Measurements from ENCODE around the gene TPSD1. TPM values are rescaled to one million over a fixed set of nuclear protein-coding genes. Genes with fewer than 3 reads are reported as not detected.

The TPSD1 gene
- total and polyA plus RNA-seq, 2 donors (not counting 3 experiments of a cell fraction or from before 2014, with no cell fraction given): not detected

DNA sequence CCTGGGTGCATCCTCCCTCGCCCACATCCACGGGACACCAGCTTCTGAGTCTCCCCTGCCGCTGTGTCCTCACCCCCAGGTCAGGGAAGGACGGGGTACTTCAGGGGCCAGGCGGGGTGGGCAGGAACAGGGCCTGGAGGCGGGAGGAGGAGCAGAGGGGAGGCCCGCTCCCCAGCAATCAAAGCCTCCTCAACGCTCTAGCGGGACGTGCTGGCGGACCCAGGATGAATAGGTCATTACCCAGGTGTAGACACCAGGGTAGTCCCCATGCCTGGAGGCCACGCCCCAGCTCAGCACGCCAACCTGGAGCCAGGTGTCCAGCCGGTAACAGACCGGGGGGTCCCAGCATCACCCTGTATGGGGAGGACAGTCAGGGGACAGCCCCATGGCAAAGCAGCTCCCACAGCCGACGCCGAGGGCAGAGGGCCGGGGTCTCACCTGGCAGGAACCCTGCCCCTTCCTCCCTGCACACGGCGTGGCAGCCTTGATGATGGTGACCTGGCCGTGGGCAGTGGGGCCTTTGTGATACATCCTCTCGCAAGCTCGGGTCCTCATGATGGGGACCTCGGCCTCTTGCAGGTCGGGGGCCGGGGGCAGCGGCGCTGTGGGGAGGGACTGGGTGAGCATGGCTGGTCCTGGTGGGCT, 24.2 kb downstream of the TPSD1 start:
- no peaks in the 10 kb centered on the region for H3K9me1 ChIP-seq (replicated peaks; ENCODE audit: control insufficient read depth, extremely low read depth, insufficient read depth, low read length)
- intact Hi-C loops (cut with micrococcal nuclease): no loop called here
- H3K4me1 ChIP-seq (ENCODE audit: control insufficient read depth, extremely low read depth, insufficient read depth, low read length): no peaks in the 10 kb centered on the region
- dilution Hi-C loops (cut with MboI; ENCODE audit: extremely low pct_ligation_motif_present, low sequenced_read_pairs): no loop called here
- H3K4me2 ChIP-seq (ENCODE audit: insufficient read depth, low read length): no peak overlapping the region
- CTCF ChIA-PET: interaction anchor here (0.7 to 1.3 kb wide), 3 partner anchors 11 to 21 kb away, joined by 3 to 5 read pairs (median 3); no protein-coding TSS in a partner anchor
- H3K27me3 ChIP-seq (ENCODE audit: control insufficient read depth in 2 of 2, insufficient read depth in 2 of 2, low read length in 2 of 2): no peaks in the 10 kb centered on the region
- no peak overlapping the region for H3K9ac ChIP-seq (replicated peaks; ENCODE audit: extremely low read depth, insufficient read depth, low read length)
- H3K4me3 ChIP-seq (replicated peaks in 1 of 3; ENCODE audit: insufficient read depth in 1 of 3, low read depth in 1 of 3, low read length in 3 of 3): no peak overlapping the region
- TF ChIP-seq, protein P1, sequence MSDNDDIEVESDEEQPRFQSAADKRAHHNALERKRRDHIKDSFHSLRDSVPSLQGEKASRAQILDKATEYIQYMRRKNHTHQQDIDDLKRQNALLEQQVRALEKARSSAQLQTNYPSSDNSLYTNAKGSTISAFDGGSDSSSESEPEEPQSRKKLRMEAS (IDR thresholded peaks at IDR 0.05; ENCODE audit: insufficient read depth, insufficient read length): no peak
- TF ChIP-seq EZH2 (IDR thresholded peaks at IDR 0.05; ENCODE audit: borderline replicate concordance, low read depth, low read length, severe bottlenecking) (no peak), POLR2AphosphoS5 (IDR thresholded peaks at IDR 0.05; ENCODE audit: insufficient read depth, low read depth, low read length) (no peak), FOS (IDR thresholded peaks at IDR 0.05; ENCODE audit: borderline replicate concordance, insufficient read depth, low read length) (no peak), JUN (IDR thresholded peaks at IDR 0.05; ENCODE audit: borderline replicate concordance, insufficient read depth, insufficient read length, low read depth) (no peak), POLR2A (IDR thresholded peaks at IDR 0.05; ENCODE audit: low read depth, low read length) (no peak), MYC (IDR thresholded peaks at IDR 0.05; ENCODE audit: low read depth, low read length) (no peak), GATA2 (IDR thresholded peaks at IDR 0.05; ENCODE audit: insufficient read depth, insufficient read length, low read depth, low read length) (no peak)
- TF ChIP-seq, protein P2, sequence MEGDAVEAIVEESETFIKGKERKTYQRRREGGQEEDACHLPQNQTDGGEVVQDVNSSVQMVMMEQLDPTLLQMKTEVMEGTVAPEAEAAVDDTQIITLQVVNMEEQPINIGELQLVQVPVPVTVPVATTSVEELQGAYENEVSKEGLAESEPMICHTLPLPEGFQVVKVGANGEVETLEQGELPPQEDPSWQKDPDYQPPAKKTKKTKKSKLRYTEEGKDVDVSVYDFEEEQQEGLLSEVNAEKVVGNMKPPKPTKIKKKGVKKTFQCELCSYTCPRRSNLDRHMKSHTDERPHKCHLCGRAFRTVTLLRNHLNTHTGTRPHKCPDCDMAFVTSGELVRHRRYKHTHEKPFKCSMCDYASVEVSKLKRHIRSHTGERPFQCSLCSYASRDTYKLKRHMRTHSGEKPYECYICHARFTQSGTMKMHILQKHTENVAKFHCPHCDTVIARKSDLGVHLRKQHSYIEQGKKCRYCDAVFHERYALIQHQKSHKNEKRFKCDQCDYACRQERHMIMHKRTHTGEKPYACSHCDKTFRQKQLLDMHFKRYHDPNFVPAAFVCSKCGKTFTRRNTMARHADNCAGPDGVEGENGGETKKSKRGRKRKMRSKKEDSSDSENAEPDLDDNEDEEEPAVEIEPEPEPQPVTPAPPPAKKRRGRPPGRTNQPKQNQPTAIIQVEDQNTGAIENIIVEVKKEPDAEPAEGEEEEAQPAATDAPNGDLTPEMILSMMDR (IDR thresholded peaks at IDR 0.05; ENCODE audit: extremely low read depth in 1 of 2, insufficient read depth in 1 of 2, low read depth in 1 of 2, low read length in 2 of 2): no peak
- DNase-seq (ENCODE audit: low read depth, low spot score) (no peak), FAIRE-seq (no peak)
- no peak overlapping the region for H3K27ac ChIP-seq (ENCODE audit: insufficient read depth, low read depth, low read length)
- H2AFZ ChIP-seq (ENCODE audit: low read depth, low read length): no peak overlapping the region
- no TSS peak for BruUV-seq (replicated peaks)
- H3K36me3 ChIP-seq (ENCODE audit: control insufficient read depth in 2 of 2, extremely low read depth in 1 of 2, insufficient read depth in 2 of 2, low read length in 2 of 2): no peaks in the 10 kb centered on the region
- POLR2A ChIA-PET: no interaction called here
- no peaks in the 10 kb centered on the region for H3K9me3 ChIP-seq (replicated peaks; ENCODE audit: control insufficient read depth, insufficient read depth, low read length)
- no peaks in the 10 kb centered on the region for H3K79me2 ChIP-seq (ENCODE audit: control insufficient read depth, insufficient read depth, low read length)
- H4K20me1 ChIP-seq (replicated peaks; ENCODE audit: control insufficient read depth, extremely low read depth, insufficient read depth, low read length): no peaks in the 10 kb centered on the region

Data from endothelial cell of umbilical vein (primary cell).